C4-2B (cell line): Measurements from ENCODE around the gene DISP3.

Experiments
- CTCF ChIP-seq: fragments of 450-650 bp; conservative IDR thresholded peaks from 2 replicates; pipeline ENCODE4 v1.5.1; 2017; ENCODE audit warnings: mild to moderate bottlenecking
- ZFX ChIP-seq: fragments of 450-650 bp; IDR thresholded peaks from 2 replicates; pipeline ENCODE4 v1.6.1; 2017

- no peak for TF ChIP-seq CTCF
- TF ChIP-seq ZFX, result no peak
Observed at GRCh38 chr1:11527541-11528452, 48.8 kb downstream of the DISP3 start.
